HepG2 (cell line): ENCODE data around the gene TMEM185A. TPM values are rescaled to one million over a fixed set of nuclear protein-coding genes. Genes with fewer than 3 reads are reported as not detected.
A peak's percentile ranks its signal among the peaks of the same experiment; 100 is the strongest.

Experiments used
- ATAC-seq: fragments of 200-7000 bp; cut with Tn5 transposase; 3 replicates; pipeline ENCODE4 v1.9.1; 2020; ENCODE audit warnings: mild to moderate bottlenecking, moderate library complexity
- BruUV-seq: library from RNA; stranded (reverse); fragments of 400-500 nt; replicated peaks from 2 replicates; lab custom pipeline; 2021; lab: Mats Ljungman, UMichigan
- CTCF ChIA-PET: fragments of 300-600 bp; formaldehyde crosslinking; extraction: SDS; loops from one replicate; lab custom pipeline; 2021; ENCODE audit warnings: low total read pairs, inconsistent platforms, low intra/inter-chr PET ratio; lab: Yijun Ruan, JAX
- POLR2A ChIA-PET: fragments of 350-600 bp; sonication (Branson Sonifier 250); formaldehyde crosslinking; loops from one replicate; lab custom pipeline; 2020; ENCODE audit warnings: antibody characterized with exemption, inconsistent platforms; lab: Yijun Ruan, JAX
- DNase-seq: peaks from one replicate; pipeline ENCODE4 v3.0.0-alpha.2; 2015; ENCODE audit warnings: low spot score
- FAIRE-seq: peaks from 3 replicates; lab custom pipeline; 2011; peaks lifted over from hg19 to GRCh38; lab: Jason Lieb, UNC
- H2AFZ ChIP-seq: one replicate; pipeline ENCODE4 v1.6.1; 2011; ENCODE audit warnings: low read length, inconsistent platforms
- H3K27ac ChIP-seq: fragments of 300-600 bp; 3 replicates; pipeline ENCODE4 v1.8.0; 2011; ENCODE audit warnings: mixed run types, mild to moderate bottlenecking, mixed read lengths, low read length, inconsistent platforms; ENCODE audit not compliant: insufficient read depth; ENCODE audit errors: extremely low read length
- H3K27me3 ChIP-seq, 2 experiments: fragments of 200-600 bp in 1 of 2; 2 replicates in 1 of 2; 3 replicates in 1 of 2; pipeline versions ENCODE4 v1.6.0 to v1.8.0; 2011; ENCODE audit warnings: low read length in 2 of 2, mild to moderate bottlenecking in 2 of 2, moderate library complexity in 2 of 2, inconsistent platforms in 1 of 2; ENCODE audit not compliant: insufficient read depth in 2 of 2, control insufficient read depth in 1 of 2
- H3K36me3 ChIP-seq, 2 experiments: fragments of 200-600 bp in 1 of 2; replicated peaks in 1 of 2; 2 replicates in 1 of 2; 3 replicates in 1 of 2; pipeline versions ENCODE4 v1.5.1 to v1.8.0; 2011; ENCODE audit warnings: low read length in 2 of 2, inconsistent platforms in 1 of 2; ENCODE audit not compliant: insufficient read depth in 2 of 2, control insufficient read depth in 1 of 2
- H3K4me1 ChIP-seq: 2 replicates; pipeline ENCODE4 v1.5.1; 2012; ENCODE audit warnings: low read length, inconsistent platforms; ENCODE audit not compliant: insufficient read depth
- H3K4me2 ChIP-seq: 2 replicates; pipeline ENCODE4 v1.6.0; 2011; ENCODE audit warnings: low read depth, low read length, inconsistent platforms
- H3K4me3 ChIP-seq, 3 experiments: fragments of 200-600 bp in 1 of 3; sonication (generic), shearing (Covaris generic) in 1 of 3; replicated peaks in 1 of 3; 2 replicates each; pipeline ENCODE4 v1.5.1; 2011 to 2016; ENCODE audit warnings: low read length in 3 of 3, inconsistent platforms in 2 of 3, low read depth in 2 of 3, mild to moderate bottlenecking in 2 of 3, control low read depth in 1 of 3, mixed read lengths in 1 of 3; ENCODE audit not compliant: insufficient read depth in 1 of 3
- H3K79me2 ChIP-seq: one replicate; pipeline ENCODE4 v1.6.1; 2011; ENCODE audit warnings: low read length, inconsistent platforms; ENCODE audit not compliant: insufficient read depth
- H3K9ac ChIP-seq: 2 replicates; pipeline ENCODE4 v1.6.0; 2011; ENCODE audit warnings: mild to moderate bottlenecking, low read depth, low read length, inconsistent platforms; ENCODE audit not compliant: insufficient read depth
- H3K9me3 ChIP-seq: 2 replicates; pipeline ENCODE4 v1.5.1; 2012; ENCODE audit warnings: mild to moderate bottlenecking, low read length
- H4K20me1 ChIP-seq: 2 replicates; pipeline ENCODE4 v1.6.0; 2011; ENCODE audit warnings: inconsistent platforms, mild to moderate bottlenecking, low read length, moderate library complexity; ENCODE audit not compliant: insufficient read depth
- ARNT2 ChIP-seq: sonication (generic); formaldehyde crosslinking; IDR thresholded peaks from 2 replicates; pipeline ENCODE4 v1.8.0; 2022; ENCODE audit warnings: mild to moderate bottlenecking, low read depth, missing genetic modification reagents, moderate library complexity
- DNMT1 ChIP-seq: sonication (generic); formaldehyde crosslinking; IDR thresholded peaks from 2 replicates; pipeline ENCODE4 v1.5.1; 2020; ENCODE audit warnings: mild to moderate bottlenecking, missing genetic modification reagents
- HNRNPK ChIP-seq: fragments of 200-400 bp; formaldehyde crosslinking; IDR thresholded peaks from 2 replicates; pipeline ENCODE4 v1.6.1; 2018; ENCODE audit warnings: low read length, low read depth, moderate library complexity, mild to moderate bottlenecking; ENCODE audit not compliant: poor library complexity, severe bottlenecking
- KLF9 ChIP-seq: IDR thresholded peaks from 2 replicates; pipeline ENCODE4 v1.6.1; 2016; ENCODE audit warnings: low read depth
- NCOA5 ChIP-seq: sonication (generic); formaldehyde crosslinking; IDR thresholded peaks from 2 replicates; pipeline ENCODE4 v1.4.0; 2020; ENCODE audit warnings: missing genetic modification reagents
- NR2F1 ChIP-seq, 2 experiments: fragments of 450-650 bp in 1 of 2; formaldehyde crosslinking in 1 of 2; IDR thresholded peaks; 2 replicates each; pipeline versions ENCODE4 v1.5.0 to v1.6.1; 2016 to 2020; ENCODE audit warnings: mild to moderate bottlenecking in 1 of 2, missing compliant biosample characterization in 1 of 2, missing genetic modification reagents in 1 of 2, moderate library complexity in 1 of 2
- NR2F6 ChIP-seq, 2 experiments: IDR thresholded peaks; 2 replicates each; pipeline ENCODE4 v1.6.1; 2016; ENCODE audit warnings: antibody characterized with exemption in 1 of 2, mild to moderate bottlenecking in 1 of 2
- RARA ChIP-seq: IDR thresholded peaks from 2 replicates; pipeline ENCODE4 v1.6.1; 2016; ENCODE audit warnings: missing genetic modification reagents, missing compliant biosample characterization
- RXRB ChIP-seq: IDR thresholded peaks from 2 replicates; pipeline ENCODE4 v1.6.1; 2016; ENCODE audit warnings: borderline replicate concordance, missing genetic modification reagents, missing compliant biosample characterization
- SAP130 ChIP-seq: IDR thresholded peaks from 2 replicates; pipeline ENCODE4 v1.6.1; 2016; ENCODE audit warnings: low read depth
- SIN3A ChIP-seq: IDR thresholded peaks from 2 replicates; pipeline ENCODE4 v1.6.1; 2011; ENCODE audit warnings: low read depth, mild to moderate bottlenecking, control low read depth, low read length, borderline replicate concordance
- SMYD3 ChIP-seq: sonication (generic); formaldehyde crosslinking; IDR thresholded peaks from 2 replicates; pipeline ENCODE4 v1.8.1; 2023; ENCODE audit warnings: mild to moderate bottlenecking, missing genetic modification reagents
- TEAD3 ChIP-seq: optimal IDR thresholded peaks from 2 replicates; pipeline ENCODE3; 2016; ENCODE audit warnings: borderline replicate concordance
- TOE1 ChIP-seq: sonication (generic); formaldehyde crosslinking; IDR thresholded peaks from 2 replicates; pipeline ENCODE4 v1.4.0; 2020; ENCODE audit warnings: mild to moderate bottlenecking, missing genetic modification reagents
- ZNF781 ChIP-seq: sonication (generic); formaldehyde crosslinking; IDR thresholded peaks from 2 replicates; pipeline ENCODE4 v1.5.1; 2020; ENCODE audit warnings: borderline replicate concordance, mild to moderate bottlenecking, missing genetic modification reagents; ENCODE audit errors: not compliant biosample characterization
- WGBS: methylation state at CpG from one replicate; pipeline ENCODE4 v1.1.6; 2017; ENCODE audit warnings: low lambda C conversion rate; 5-methylcytosine and 5-hydroxymethylcytosine counted together
- in situ Hi-C: cut with HindIII; loops from 2 replicates; pipeline ENCODE4 v1.10.0; 2017; ENCODE audit warnings: low pct_unique_long_range_greater_than_20kb; ENCODE audit not compliant: extremely low pct_ligation_motif_present
- intact Hi-C: fragments of 100-400 bp; cut with micrococcal nuclease; formaldehyde crosslinking; loops from one replicate; pipeline ENCODE4 v1.10.0; 2022; ENCODE audit not compliant: unreplicated experiment
- polyA plus RNA-seq, 8 experiments: library from polyadenylated mRNA; depleted of rRNA in 3 of 8; stranded (reverse) in 7 of 8; unstranded in 1 of 8; fragments of >200 nt; fragmentation: Illumina TruSeq in 4 of 8; extraction: Trizol in 4 of 8; gene quantifications; 2 replicates each; pipeline versions ENCODE4 v1.2.1 to v1.2.3, GENCODE V29; 2011 to 2016; ENCODE audit warnings: low read depth in 4 of 8, missing spikeins in 1 of 8, mixed read lengths in 1 of 8; ENCODE audit not compliant: insufficient read depth in 1 of 8
- total RNA-seq, 5 experiments: library from RNA; depleted of rRNA; stranded (reverse); fragments of >200 nt; fragmentation: Illumina TruSeq; extraction: Trizol; gene quantifications; 2 replicates each; pipeline ENCODE4 v1.2.3, GENCODE V29; 2016; ENCODE audit warnings: low read depth in 1 of 5
- TF ChIP-seq, protein P1 (sequence below): sonication (generic); formaldehyde crosslinking; IDR thresholded peaks from 2 replicates; pipeline ENCODE4 v1.4.0; 2020; ENCODE audit warnings: missing genetic modification reagents, borderline replicate concordance
- TF ChIP-seq, protein P2 (sequence below): sonication (generic); formaldehyde crosslinking; IDR thresholded peaks from 2 replicates; pipeline ENCODE4 v1.4.0; 2020; ENCODE audit warnings: mild to moderate bottlenecking, missing genetic modification reagents

Gene TMEM185A
- total and polyA plus RNA-seq, 2 of the 13 experiments (the other 11 are each of a cell fraction or from before 2014, with no cell fraction given): 5.9 to 10.5 TPM

DNA sequence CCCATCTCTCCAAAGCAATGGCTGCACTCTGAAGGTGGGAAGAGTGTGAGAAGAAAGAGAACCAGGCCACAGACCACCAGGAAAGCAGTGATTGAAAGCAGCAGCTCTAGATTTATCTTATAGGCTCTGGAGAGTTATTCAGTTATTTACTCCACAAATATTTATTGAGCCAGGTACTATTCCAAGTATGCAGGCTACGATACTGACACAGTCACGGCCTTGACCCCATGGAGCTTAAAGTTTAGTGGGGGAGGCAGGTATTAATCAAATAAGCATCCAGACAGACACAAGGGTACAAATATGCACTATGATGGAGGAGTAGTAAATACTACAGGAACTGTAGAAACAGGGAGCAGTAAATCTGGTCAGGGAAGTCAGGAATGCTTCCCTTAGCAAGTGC is 2.8 kb downstream of the TMEM185A start:
- Histone ChIP-seq H2AFZ (no peak overlapping the region), H3K4me1 (peaks cover 34% of the 10 kb centered on the region), H3K4me3 (no peak overlapping the region), H3K27ac (no peak overlapping the region), H3K9me3 (no peaks in the 10 kb centered on the region), H3K27me3 (peaks cover 0 to 2% of the 10 kb centered on the region in 2 experiments; a peak in 1 of 5 replicates), H3K79me2 (no peaks in the 10 kb centered on the region), H3K36me3 (no peaks in the 10 kb centered on the region), H3K9ac (no peak overlapping the region), H4K20me1 (no peaks in the 10 kb centered on the region), H3K4me2 (0 out of 2 replicates have a peak overlapping the region, but pooled peaks have one; percentile 27)
- no TSS peak for BruUV-seq
- ATAC-seq (peak; percentile 51), DNase-seq (peak; percentile 55), FAIRE-seq (no peak)
- in situ Hi-C loops: no loop called here
- ChIA-PET CTCF (no interaction called here), POLR2A (no interaction called here)
- intact Hi-C loops: no loop called here
- WGBS: 27% methylated on average over 2 of the region's 2 CpGs
- TF ChIP-seq, protein P1, sequence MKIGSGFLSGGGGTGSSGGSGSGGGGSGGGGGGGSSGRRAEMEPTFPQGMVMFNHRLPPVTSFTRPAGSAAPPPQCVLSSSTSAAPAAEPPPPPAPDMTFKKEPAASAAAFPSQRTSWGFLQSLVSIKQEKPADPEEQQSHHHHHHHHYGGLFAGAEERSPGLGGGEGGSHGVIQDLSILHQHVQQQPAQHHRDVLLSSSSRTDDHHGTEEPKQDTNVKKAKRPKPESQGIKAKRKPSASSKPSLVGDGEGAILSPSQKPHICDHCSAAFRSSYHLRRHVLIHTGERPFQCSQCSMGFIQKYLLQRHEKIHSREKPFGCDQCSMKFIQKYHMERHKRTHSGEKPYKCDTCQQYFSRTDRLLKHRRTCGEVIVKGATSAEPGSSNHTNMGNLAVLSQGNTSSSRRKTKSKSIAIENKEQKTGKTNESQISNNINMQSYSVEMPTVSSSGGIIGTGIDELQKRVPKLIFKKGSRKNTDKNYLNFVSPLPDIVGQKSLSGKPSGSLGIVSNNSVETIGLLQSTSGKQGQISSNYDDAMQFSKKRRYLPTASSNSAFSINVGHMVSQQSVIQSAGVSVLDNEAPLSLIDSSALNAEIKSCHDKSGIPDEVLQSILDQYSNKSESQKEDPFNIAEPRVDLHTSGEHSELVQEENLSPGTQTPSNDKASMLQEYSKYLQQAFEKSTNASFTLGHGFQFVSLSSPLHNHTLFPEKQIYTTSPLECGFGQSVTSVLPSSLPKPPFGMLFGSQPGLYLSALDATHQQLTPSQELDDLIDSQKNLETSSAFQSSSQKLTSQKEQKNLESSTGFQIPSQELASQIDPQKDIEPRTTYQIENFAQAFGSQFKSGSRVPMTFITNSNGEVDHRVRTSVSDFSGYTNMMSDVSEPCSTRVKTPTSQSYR (CRISPR knock-in tag): 0 out of 2 replicates have a peak, but pooled peaks have one; percentile 8
- TF ChIP-seq NR2F1 (CRISPR knock-in tag; IDR thresholded peaks at IDR 0.05) (peak in 1 of 2 experiments; percentile 77; a peak in 2 of 4 replicates), NR2F6 (IDR thresholded peaks at IDR 0.05) (peak; percentile 50), NR2F6 (CRISPR knock-in tag; IDR thresholded peaks at IDR 0.05) (peak; percentile 47; the same call in 1 of the 2 replicates), TOE1 (CRISPR knock-in tag) (no peak), TEAD3 (peak; percentile 57), DNMT1 (no peak), ARNT2 (no peak), SIN3A (no peak), RXRB (0 out of 2 replicates have a peak, but pooled peaks have one; percentile 29), HNRNPK (no peak), SMYD3 (no peak), ZNF781 (CRISPR knock-in tag) (no peak), RARA (CRISPR knock-in tag) (peak; percentile 61), KLF9 (CRISPR knock-in tag) (no peak), NCOA5 (CRISPR knock-in tag) (no peak), SAP130 (CRISPR knock-in tag) (0 out of 2 replicates have a peak, but pooled peaks have one; percentile 14)
- TF ChIP-seq, protein P2, sequence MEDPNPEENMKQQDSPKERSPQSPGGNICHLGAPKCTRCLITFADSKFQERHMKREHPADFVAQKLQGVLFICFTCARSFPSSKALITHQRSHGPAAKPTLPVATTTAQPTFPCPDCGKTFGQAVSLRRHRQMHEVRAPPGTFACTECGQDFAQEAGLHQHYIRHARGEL: no peak
